ENCODE results near the gene ADAMTSL5.

GRCh38 chr19:1522838-1523237, 10.0 kb upstream of the ADAMTSL5 start:
- TF ChIP-seq, protein P1, sequence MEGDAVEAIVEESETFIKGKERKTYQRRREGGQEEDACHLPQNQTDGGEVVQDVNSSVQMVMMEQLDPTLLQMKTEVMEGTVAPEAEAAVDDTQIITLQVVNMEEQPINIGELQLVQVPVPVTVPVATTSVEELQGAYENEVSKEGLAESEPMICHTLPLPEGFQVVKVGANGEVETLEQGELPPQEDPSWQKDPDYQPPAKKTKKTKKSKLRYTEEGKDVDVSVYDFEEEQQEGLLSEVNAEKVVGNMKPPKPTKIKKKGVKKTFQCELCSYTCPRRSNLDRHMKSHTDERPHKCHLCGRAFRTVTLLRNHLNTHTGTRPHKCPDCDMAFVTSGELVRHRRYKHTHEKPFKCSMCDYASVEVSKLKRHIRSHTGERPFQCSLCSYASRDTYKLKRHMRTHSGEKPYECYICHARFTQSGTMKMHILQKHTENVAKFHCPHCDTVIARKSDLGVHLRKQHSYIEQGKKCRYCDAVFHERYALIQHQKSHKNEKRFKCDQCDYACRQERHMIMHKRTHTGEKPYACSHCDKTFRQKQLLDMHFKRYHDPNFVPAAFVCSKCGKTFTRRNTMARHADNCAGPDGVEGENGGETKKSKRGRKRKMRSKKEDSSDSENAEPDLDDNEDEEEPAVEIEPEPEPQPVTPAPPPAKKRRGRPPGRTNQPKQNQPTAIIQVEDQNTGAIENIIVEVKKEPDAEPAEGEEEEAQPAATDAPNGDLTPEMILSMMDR (IDR thresholded peaks at IDR 0.05) = no peak
- no peak for TF ChIP-seq POLR2A (IDR thresholded peaks at IDR 0.05)

All from lower leg skin (tissue), 3 donors.